Measurements from ENCODE around the gene KLHL7.
A peak's percentile ranks its signal among the peaks of the same experiment; 100 is the strongest.

The KLHL7 gene

DNA sequence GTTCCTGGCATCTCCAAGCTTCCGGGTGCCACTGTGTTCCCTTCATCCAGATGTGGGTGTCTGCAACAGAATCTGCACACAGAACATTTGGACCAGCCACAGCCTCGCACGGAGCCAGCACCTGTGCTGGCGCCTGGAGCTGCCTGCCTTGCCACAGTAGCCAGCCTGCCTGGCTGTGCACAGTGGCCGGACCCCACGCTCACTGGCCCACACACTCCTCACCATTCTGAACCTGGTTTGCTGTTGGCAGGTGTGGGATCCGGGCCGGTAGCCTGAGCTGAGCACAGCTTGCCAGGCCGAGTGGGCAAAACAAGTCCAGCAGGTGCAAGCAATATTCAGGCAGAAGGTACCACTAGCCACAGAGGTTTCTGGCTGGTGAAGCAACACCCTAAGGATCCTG is 7.6 kb upstream of the KLHL7 start:
- no peak overlapping the region for H3K4me3 ChIP-seq (ENCODE audit: low read depth, low read length)
- TF ChIP-seq, protein P1, sequence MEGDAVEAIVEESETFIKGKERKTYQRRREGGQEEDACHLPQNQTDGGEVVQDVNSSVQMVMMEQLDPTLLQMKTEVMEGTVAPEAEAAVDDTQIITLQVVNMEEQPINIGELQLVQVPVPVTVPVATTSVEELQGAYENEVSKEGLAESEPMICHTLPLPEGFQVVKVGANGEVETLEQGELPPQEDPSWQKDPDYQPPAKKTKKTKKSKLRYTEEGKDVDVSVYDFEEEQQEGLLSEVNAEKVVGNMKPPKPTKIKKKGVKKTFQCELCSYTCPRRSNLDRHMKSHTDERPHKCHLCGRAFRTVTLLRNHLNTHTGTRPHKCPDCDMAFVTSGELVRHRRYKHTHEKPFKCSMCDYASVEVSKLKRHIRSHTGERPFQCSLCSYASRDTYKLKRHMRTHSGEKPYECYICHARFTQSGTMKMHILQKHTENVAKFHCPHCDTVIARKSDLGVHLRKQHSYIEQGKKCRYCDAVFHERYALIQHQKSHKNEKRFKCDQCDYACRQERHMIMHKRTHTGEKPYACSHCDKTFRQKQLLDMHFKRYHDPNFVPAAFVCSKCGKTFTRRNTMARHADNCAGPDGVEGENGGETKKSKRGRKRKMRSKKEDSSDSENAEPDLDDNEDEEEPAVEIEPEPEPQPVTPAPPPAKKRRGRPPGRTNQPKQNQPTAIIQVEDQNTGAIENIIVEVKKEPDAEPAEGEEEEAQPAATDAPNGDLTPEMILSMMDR (IDR thresholded peaks at IDR 0.05; ENCODE audit: low read depth, low read length): no peak

DNA sequence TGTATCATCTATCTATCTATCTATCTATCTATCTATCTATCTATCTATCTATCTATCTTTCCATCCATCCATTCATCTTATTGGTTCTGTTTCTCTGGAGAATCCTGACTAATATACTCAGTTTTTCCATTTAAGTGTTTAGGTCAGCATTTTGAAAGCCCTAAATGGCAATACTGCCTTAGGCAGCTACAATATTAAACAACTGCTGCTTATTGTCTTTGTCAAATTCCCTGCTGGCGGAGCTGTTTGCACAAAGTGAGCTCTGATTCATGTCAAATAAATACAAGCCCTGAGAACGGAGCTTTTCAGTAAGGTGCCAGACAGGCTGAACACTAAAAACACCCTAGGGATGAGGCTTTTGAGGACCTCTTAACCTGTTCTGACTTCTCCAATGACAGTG is 7.1 kb upstream of the KLHL7 start:
- H3K4me3 ChIP-seq (ENCODE audit: low read depth, low read length): no peak overlapping the region
- TF ChIP-seq, protein P1 (IDR thresholded peaks at IDR 0.05; ENCODE audit: low read depth, low read length): no peak

DNA sequence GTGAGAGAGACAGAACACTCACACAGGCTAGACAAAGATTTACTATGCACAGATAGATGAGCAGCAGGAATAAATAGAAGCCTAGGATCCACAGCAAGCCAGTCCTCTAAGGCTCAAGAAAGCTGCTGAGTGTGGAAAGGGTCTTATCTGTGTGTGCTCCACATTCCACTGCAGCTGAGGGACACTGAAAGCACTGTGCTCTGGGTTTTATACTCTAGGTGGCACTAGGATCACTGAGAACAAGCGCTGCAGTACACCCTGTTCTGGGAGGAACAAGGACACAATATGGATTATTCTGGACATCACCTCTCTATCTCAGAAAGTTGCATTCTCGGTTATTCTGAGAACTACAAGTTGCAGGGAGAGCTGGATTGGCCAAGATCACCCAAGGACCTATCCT is 4.9 kb upstream of the KLHL7 start:
- TF ChIP-seq, protein P1 (IDR thresholded peaks at IDR 0.05; ENCODE audit: low read depth, low read length): no peak
- H3K4me3 ChIP-seq (ENCODE audit: low read depth, low read length): no peak overlapping the region

DNA sequence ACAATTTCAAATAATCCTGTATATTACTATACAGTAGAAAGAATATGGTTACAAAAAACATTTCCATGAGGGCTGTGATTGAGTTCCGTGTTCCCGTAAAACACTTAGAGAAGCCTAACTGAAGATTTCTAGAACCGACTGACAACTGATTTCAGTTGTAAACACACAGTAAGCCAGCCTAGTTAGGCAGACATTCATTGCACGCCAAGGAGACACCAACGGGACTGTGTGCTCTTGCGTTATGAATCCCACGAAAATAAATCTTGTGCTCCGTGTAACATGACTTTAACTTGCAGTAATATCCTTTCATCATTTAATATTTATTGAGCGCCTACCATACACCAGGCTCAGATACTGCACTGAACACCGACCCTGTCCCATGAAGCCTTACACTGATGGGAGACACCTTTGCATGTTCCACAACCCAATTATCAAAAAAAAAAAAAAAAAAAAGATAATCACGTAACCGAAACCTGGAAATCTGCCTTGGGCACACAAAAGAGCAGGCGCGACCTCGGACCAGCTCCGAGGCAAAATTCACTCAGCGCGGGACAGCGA is 420 bp upstream of the KLHL7 start:
- TF ChIP-seq, protein P1 (IDR thresholded peaks at IDR 0.05; ENCODE audit: low read depth, low read length): no peak
- peak overlapping the region; percentile 80 for H3K4me3 ChIP-seq (ENCODE audit: low read depth, low read length)

DNA sequence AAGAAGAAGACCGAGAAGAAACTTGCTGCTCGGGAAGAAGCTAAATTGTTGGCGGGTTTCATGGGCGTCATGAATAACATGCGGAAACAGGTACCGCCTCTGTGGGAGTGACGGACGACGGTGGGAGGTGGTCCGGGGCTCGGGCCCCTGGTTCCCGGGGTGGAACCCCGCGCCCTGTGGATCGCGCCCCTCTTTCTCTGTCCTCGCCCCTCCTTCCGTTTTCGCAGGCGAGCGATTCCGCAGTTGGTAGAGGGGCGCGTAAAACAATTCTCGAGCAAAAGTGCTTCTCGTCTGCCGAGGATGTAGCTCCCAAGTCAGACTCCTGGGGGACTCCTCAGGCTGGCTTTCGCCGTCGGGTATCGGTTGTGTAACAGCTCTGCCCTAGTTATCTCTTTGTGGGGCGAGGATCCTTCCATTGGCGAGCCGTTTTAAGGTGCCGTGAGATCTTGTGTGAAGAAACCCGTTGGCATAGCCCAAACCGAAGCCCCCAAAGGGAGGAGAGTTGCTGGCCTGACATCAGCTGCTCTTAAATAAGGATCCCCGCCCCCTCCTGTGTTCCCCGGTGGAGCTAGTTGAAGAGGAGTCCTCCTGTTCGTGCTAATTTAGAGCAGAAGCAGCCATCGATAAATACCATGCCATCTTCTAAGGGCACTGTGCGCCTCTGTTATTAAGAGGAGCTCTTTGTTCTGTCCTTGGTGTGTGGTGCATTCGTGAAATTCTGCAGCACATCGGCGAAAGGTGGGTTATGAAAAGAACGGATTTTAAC is 655 bp downstream of the KLHL7 start:
- TF ChIP-seq, protein P1 (IDR thresholded peaks at IDR 0.05; ENCODE audit: low read depth, low read length): no peak
- peak overlapping the region; percentile 80 for H3K4me3 ChIP-seq (ENCODE audit: low read depth, low read length)

DNA sequence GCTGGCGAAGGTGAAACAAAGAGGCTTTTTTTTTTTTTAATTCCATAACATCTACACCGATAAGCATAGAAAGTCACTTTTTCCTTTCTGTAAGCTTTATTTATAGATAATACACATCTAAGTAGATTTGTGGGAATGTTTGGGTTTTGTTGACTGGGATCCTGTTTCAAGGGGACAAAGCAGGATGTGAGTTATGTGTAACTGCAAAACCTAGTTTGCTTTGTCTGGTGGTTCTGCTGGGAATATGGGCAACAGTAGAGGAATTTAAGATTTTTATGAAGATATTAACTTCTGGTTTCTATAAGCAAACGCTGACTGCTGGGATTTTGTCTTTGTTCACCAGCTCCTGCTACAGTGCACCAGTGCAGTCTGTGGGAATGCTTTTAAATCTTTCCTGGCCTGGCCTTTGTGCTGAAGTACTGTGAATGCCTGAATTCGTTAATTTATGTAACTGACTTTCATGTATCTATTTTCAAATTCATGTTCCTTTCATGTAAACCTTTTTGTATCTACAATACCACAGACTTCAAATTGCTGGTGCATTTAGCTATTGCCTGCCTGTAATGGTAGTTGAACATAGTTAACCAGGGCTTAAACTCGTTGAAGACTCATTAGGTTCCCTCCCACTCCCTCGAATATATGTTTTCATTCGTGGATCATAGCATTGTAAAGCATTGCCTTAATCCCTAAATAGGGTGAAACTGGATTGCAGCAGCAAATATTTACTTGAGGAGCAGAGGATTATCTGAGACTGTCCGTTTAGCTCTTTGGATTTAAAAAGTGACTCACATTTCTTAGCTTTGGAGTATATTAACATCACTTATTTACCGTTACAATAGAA is 1.5 kb downstream of the KLHL7 start:
- TF ChIP-seq, protein P1 (IDR thresholded peaks at IDR 0.05; ENCODE audit: low read depth, low read length): no peak
- H3K4me3 ChIP-seq (ENCODE audit: low read depth, low read length): peak overlapping the region; percentile 80

DNA sequence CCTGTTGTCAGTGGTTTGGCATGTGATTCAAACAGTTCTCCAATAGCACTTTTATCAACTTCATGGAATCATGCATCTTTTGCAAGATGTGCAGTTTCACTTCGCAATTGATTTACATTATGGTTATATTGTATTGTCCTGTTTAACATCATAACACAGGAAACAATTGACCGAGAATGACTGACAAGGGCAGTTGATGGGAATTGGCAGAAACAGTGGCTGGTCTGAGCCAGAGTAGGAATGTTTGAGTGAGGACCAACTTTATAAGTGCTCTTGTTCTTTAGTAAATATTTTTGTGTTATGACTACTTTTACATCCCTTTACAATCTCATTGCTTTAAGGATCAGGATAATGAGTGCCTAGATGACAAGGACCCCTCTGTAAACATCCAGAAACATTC is 2.2 kb downstream of the KLHL7 start:
- peak overlapping the region; percentile 80 for H3K4me3 ChIP-seq (ENCODE audit: low read depth, low read length)
- TF ChIP-seq, protein P1 (IDR thresholded peaks at IDR 0.05; ENCODE audit: low read depth, low read length): no peak

Data from WI38 (cell line).